Transverse colon (tissue), 4 donors: ENCODE data around the gene TRAF2.

ENCODE experiments used
- CTCF ChIP-seq, 5 experiments: fragments of 200-600 bp in 3 of 5; fragments of 450-650 bp in 2 of 5; sonication (generic) in 3 of 5; IDR thresholded peaks; 1 replicate in 2 of 5; 2 replicates in 3 of 5; pipeline ENCODE4 v1.5.1; 2016 to 2017; ENCODE audit warnings: antibody characterized with exemption in 5 of 5, inconsistent platforms in 3 of 5, mild to moderate bottlenecking in 2 of 5, moderate library complexity in 1 of 5
- POLR2A ChIP-seq: fragments of 450-650 bp; IDR thresholded peaks from one replicate; pipeline ENCODE4 v1.6.1; 2016; ENCODE audit warnings: antibody characterized with exemption, mild to moderate bottlenecking, moderate library complexity
- POLR2AphosphoS5 ChIP-seq, 3 donors: sonication (generic); formaldehyde crosslinking; IDR thresholded peaks; one replicate each; pipeline ENCODE4 v1.6.1; 2016; ENCODE audit warnings: antibody characterized with exemption in 3 of 3

DNA sequence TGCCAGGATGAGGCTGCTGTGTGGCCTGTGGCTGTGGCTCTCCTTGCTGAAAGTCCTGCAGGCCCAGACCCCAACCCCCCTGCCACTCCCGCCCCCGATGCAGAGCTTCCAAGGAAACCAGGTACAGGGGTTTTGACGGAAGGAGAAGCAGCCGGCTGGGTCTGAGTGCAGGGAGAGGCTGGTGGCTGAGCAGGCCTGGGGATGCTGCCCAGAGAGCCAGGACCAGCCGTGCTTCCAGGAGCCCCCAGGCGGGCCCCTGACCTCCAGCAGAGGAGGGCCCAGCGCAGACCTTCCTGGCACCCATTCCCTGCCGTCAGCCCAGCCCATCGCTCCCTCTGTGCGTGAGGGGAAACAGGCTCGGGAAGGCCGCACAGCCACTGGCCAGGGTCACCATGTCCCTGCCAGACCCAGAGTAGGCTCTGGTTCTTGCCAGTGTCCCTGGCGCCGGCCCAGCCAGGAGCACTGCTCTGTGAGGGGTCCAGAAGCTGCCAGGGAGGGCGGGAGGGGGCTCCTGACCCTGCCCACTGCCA, 66.1 kb downstream of the TRAF2 start:
- no peak for TF ChIP-seq POLR2A
- no peak for TF ChIP-seq CTCF (IDR thresholded peaks at IDR 0.05)
- no peak for TF ChIP-seq POLR2AphosphoS5 (IDR thresholded peaks at IDR 0.05)
